Hindlimb muscle (tissue), 1 donor: ENCODE data around the gene RAD23A. TPM values are rescaled to one million over a fixed set of nuclear protein-coding genes. Genes with fewer than 3 reads are reported as not detected.
"Not testable (repeated sequence)": the region's sequence is repeated elsewhere in the genome, so short reads cannot be mapped to it uniquely, and the experiment has no call there.

Source experiments
- DNase-seq: peaks from one replicate; pipeline ENCODE4 v3.0.0-alpha.2; 2013
- polyA plus RNA-seq: library from polyadenylated mRNA; unstranded; fragments of 120-200 nt; gene quantifications from one replicate; pipeline ENCODE4 v1.2.1, GENCODE V29; 2013; ENCODE audit not compliant: insufficient read length

RAD23A gene
- 156 TPM for polyA plus RNA-seq

- peak; percentile 100 for DNase-seq
These were observed at the start of gene RAD23A for GRCh38 chr19:12945479-12946091. TSS of gene RAD23A (plus strand) at chr19:12945862. CDS start at chr19:12945949, 87 bp downstream.

GRCh38 chr19:12896460-12896859, 49.2 kb upstream of the RAD23A start:
- no peak for DNase-seq

- DNase-seq = no peak
These were observed 45.7 kb upstream of the RAD23A start for GRCh38 chr19:12899891-12900518.

GRCh38 chr19:12907166-12907565, 38.5 kb upstream of the RAD23A start:
- DNase-seq = no peak

GRCh38 chr19:12912571-12912970, 33.1 kb upstream of the RAD23A start:
- no peak for DNase-seq

GRCh38 chr19:12913011-12913561, 32.6 kb upstream of the RAD23A start:
- DNase-seq = peak; percentile 74

- peak; percentile 28 for DNase-seq
These were observed 31.6 kb upstream of the RAD23A start for GRCh38 chr19:12913851-12914690.

GRCh38 chr19:12915860-12916259, 29.8 kb upstream of the RAD23A start:
- not testable (repeated sequence) for DNase-seq

GRCh38 chr19:12918253-12918652, 27.4 kb upstream of the RAD23A start:
- DNase-seq = no peak

- no peak for DNase-seq
These were observed 24.6 kb upstream of the RAD23A start for GRCh38 chr19:12921047-12921446.

GRCh38 chr19:12922959-12923358, 22.7 kb upstream of the RAD23A start:
- DNase-seq = no peak

GRCh38 chr19:12924621-12925310, 20.9 kb upstream of the RAD23A start:
- DNase-seq = no peak

- DNase-seq = no peak
These were observed 15.5 kb upstream of the RAD23A start for GRCh38 chr19:12930002-12930645.

GRCh38 chr19:12932392-12933286, 13.0 kb upstream of the RAD23A start:
- DNase-seq = no peak

- peak; percentile 92 for DNase-seq
These were observed 12.2 kb upstream of the RAD23A start, which contains the start of gene FARSA for GRCh38 chr19:12933287-12934072. TSS of gene FARSA (minus strand) at chr19:12933711. CDS start at chr19:12933696, 15 bp downstream.

GRCh38 chr19:12935071-12935470, 10.6 kb upstream of the RAD23A start:
- DNase-seq = no peak

GRCh38 chr19:12936582-12936981, 9.1 kb upstream of the RAD23A start:
- DNase-seq = no peak

- DNase-seq = no peak
These were observed 8.4 kb upstream of the RAD23A start for GRCh38 chr19:12937093-12937926.
